ENCODE results near the gene VAMP4.

VAMP4 gene, protein sequence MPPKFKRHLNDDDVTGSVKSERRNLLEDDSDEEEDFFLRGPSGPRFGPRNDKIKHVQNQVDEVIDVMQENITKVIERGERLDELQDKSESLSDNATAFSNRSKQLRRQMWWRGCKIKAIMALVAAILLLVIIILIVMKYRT

DNA sequence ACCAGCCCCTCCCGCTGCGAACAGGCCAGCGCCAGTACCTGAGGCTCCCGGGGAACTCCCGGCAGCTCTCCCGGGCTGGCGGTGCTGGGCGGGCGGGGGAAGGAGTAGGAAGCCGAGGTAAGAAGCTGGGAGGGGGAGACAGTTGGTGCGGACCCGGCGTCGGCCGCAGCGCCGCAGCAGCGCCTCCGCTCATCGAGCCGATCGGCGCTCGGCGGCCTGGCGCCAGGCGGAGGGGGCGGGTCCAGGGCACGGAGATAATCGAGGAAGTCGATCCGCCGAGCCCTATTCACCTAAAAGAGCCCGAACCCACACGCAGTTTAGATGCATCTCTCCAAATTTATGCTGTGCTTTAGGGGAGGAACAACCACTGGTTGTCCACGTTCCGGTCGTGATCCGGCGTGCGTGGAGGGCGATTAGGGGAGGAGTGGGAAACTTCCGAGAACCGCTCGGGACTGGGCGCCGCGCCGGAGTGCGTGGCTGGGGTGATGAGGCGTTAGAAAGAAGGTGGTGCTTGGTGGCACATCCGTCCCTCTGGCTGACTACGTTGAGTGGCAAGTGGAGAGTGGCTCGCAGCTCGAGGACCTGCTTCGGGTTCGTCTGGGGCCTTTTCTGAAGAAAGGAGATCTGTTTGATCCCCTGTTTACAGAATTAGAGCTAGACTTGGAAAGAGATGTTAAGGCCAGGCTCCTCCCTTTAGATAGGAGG is at the start of gene VAMP4:
TSS of gene VAMP4 (minus strand) at position 194 of the 705 bp plus-strand sequence. CDS start 3,651 bp downstream, outside the sequence.
- peak; percentile 84 for DNase-seq

DNA sequence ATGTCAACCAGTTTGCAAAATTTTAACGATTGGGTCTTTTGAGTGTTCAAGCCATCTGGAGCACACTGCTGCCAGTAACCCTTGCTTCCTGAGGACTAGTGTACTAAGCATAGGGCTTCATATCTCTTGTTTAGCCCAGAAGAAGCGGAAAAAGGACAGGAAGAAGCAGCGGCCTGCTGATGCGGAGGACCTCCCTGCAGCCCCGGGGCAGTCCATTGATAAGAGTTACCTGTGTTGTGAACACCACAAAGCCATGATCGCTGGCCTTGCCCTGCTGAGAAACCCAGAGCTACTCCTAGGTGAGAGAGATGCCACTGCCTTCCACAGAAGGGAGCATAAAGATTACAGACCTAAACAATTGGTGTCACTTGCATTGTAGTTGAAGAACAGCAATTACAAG is 48.5 kb upstream of the VAMP4 start:
- no peak for DNase-seq

DNA sequence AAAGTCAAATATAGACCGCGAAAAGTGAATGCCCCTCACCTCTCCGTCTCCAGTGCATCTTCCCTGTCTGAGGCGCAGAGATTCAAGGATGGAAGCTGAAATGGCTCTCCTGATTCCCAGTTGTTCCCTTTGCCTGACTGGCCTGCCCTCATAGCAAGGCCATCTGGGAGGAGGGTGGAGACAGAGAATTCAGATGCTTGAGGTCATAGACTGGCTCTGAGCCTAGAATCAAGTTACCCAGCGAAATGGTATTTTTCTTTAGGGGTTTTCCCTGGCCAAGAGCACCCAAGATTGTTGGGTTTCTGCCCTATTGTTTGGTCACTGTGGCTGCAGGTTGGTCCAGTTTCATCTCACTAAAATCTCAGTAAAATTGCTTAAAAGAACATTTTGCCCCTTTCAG is 46.8 kb upstream of the VAMP4 start:
- no peak for DNase-seq

DNA sequence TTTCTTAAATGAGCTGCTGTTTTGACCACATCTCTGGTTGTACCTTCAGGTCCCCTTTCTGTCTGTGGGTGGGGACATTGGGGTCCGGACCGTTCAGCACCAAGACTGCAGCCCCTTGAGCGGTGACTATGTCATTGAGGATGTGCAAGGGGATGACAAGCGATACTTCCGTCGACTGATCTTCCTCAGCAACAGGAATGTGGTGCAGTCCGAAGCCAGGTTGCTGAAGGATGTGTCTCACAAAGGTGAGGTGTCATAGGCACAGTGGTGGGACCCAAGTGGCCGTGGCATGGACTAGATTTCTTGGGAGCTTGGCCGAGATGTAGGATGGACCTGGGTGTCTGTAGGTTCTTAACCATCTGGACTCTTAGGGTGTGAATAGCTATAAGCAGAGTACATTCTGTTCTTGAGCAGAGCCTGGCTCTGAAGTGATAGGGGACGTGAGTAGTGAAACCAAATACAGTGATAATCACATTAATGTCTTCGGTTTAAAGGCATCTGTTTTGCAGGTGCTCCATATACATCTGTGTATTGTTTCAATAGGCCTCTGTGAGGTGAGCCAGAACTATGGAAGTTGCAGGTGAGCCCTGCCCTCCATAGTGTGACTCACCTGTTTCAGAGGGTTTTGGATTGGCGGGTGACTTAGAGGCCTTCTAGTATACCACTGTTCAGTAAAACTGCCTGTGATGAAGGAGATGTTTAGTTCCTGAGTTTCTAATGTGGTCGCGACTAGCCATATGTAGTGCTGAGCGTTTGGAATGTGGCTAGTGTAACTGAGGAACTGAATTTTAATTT is 46.0 kb upstream of the VAMP4 start:
- DNase-seq = no peak

DNA sequence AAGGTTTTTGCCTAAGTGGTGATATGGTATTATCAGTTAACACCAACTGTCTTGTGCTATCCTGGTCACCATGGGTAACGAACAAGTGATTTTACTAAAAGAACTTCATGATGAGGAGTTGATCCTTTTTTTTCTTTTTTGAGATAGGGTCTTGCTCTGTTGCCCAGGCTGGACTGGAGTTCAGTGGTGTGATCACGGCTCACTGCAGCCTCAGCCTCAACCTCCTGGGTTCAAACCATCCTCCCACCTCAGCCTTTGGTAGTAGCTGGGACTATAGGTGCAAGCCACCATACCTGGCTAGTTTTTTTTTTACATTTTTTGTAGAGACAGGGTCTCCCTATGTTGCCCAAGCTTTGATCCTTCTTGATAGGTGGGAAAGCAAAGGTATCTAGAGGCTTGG is 44.7 kb upstream of the VAMP4 start:
- no peak for DNase-seq

DNA sequence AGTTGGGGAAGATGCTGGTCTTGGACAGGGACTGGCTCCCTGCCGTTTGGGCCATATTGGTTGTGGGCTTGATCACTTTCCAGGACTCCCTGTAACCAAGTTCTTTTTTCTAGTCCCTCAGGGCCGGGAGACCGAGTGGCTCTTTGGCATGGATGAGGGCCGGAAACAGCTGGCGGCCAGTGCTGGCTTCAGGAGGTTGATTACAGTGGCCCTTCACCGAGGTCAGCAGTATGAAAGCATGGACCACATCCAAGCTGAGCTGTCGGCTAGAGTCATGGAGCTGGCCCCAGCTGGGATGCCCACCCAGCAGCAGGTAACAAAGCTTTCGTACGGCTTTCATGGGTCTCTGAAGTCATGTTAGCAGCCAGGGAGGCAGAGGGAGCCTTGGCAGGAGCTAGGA is 43.9 kb upstream of the VAMP4 start:
- no peak for DNase-seq

DNA sequence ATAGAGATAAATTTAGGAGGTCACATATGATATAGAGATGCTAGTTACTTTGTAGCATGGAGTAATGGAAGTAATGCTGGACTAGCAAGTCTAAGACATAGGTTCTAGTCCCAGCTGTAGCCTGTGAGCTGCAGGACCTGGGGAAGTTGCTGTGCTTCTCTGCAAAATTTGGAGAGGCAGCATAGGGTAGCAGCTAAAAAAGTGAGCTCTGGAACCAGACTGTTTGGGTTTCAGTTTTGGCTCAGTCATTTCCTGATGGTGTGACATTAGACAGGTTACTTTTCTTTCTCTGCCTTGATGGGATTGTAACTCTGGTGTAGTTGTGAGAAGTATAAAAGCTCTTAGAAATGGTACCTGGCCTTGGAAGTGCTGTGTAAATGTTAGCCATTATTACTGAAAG is 42.9 kb upstream of the VAMP4 start:
- no peak for DNase-seq

DNA sequence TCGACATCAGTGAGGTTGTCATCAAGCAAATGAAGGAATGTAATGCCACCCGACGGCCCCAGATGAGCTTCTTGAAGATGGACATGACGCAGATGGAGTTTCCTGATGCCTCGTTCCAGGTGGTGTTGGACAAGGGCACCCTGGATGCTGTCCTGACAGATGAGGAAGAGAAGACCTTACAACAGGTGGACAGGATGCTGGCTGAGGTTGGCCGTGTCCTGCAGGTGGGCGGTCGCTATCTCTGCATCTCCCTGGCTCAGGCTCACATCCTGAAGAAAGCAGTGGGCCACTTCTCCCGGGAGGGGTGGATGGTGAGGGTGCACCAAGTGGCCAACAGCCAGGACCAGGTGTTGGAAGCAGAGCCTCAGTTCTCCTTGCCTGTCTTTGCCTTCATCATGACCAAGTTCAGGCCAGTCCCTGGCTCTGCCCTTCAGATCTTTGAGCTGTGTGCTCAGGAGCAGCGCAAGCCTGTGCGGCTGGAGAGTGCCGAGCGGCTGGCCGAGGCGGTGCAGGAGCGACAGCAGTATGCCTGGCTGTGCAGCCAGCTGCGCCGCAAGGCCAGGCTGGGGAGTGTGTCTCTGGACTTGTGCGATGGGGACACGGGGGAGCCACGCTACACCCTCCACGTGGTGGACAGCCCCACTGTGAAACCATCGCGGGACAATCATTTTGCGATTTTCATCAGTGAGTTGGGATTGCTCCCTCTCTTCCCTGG is 42.1 kb upstream of the VAMP4 start:
- no peak for DNase-seq

DNA sequence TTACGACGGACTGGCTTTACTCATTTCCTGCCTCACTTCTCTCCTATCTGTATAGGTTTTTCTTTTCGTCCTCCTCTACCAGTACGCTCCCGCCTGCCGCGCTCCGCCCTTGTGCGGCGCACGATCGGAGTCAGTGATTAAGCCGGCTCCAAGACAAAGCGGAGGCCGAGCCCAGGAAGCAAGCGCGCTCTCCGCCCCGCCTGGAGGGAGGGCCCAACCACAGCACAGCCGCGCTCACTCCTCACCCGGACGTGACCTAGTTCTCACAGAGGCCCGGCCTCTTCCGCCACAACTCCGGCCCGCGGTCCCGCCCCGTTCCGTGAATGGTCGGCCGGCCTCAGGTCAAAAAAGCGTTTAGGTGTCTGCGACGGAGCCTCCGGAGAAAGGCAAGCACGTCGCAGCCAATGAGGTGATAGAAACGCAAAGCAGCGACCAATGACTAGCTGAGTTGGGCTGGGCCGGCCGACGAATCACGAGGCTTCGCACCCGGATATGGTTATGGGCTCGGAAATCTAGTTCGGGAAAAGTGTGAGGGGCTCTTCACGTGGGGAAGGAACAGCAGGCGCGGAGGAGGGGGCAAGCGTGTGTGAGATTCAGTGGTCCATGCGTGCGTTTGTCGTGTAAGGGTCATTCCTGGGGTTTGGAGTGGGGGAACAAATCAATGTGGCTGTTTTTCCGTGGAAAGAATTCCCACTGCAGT is 39.5 kb upstream of the VAMP4 start, which contains the start of gene METTL13:
TSS of gene METTL13 (plus strand) at position 485 of the 700 bp plus-strand sequence. CDS start 308 bp downstream, outside the sequence.
- DNase-seq = peak; percentile 97

DNA sequence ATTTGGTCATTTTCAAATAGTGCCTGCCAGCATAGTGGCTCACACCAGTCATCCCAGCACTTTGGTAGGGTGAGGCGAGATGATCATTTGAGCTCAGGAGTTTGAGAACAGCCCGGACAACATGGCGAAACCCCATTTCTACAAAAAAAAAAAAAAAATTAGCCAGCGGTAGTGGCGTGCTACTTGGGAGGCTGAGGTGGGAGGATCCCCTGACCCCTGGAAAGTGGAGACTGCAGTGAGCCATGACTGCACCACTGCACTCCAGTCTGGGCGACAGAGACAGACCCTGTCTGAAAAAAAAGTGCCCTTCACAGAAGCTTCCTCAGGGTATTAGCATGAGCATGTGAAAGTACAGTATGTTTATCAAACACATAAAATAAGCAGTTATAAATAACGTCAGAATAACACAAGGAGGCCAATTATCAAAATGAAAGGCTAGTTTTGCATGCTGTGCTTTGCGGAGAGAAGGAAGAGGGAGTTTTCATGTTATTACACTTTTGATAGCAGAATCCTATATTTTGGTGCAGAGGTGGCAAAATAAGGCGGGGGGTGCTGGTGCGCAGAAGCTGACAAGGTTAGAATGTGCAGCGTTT is 38.8 kb upstream of the VAMP4 start:
- no peak for DNase-seq

DNA sequence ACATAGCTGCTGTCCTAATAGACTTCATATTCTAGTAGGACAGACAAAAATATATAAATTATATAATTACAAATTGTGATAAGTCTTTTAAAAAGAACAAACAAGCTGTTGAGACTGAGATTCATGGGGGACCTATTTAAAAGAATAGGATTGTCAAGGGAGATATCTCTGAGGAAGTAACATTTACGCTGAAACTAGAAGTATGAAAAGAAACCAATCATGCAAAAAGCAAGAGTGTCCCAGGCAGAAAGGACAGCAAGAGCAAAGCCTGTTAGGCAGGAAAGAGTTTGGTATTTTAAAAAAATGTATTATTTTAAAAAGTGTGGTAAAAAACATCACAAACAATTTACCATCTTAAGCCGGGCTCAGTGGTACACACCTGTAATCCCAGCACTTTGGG is 30.4 kb upstream of the VAMP4 start:
- no peak for DNase-seq

DNA sequence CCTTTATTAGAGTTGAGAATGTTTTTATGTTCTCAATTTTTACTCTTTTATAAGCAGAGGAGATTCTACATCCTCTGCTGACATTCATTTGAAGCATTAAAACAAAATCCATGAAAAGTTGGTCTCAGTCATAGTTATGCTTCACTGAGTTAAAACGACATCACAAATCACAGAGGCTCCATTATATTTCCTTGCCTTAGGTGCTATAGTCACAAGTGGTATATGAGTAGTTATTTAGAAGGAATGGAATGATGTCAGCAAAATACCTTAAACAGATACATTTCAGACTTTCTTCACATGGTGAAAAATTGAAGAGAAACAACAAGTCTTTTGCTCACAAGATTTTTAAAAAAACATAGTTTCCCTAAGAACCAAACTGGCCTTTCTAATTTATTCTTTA is 27.9 kb upstream of the VAMP4 start:
- DNase-seq = no peak

DNA sequence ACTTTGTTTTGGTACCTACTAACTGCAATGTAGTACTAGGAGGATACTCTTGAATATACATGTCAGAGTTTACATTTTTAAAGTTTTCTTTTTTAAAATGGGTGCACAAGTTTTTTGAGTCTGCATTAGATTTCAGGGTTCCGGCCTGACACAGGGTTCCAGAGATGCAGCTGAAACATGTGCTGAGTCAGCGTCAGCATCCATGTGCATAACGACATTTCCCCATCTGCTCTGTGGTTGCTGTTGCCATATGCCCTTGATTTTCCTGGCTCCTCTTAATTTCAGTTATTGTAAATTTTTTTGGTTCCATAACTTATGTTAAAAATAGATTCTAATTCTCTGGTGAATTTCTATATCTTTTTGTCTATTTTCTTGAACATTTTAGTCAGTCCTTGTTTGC is 27.3 kb upstream of the VAMP4 start:
- DNase-seq = no peak

DNA sequence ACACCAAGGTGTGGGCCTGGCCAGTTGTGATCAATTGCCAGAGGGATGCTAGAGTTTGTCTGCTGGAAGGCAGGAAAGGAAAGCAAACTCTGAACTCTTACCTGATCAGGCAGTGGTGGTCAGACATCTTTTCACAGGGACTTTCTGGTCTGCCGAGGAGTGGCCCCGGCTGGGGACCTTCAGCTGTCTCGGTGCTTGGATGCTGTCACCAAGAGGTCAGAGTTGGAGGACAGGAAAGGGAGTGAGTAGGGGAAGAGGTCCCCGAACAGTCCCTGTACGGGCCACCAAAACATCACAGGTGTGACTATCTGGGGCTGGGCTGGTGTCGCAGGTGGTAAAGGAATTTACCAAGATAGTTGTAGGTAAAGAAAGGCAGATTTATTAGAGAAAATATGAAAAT is 21.9 kb upstream of the VAMP4 start:
- DNase-seq = no peak

DNA sequence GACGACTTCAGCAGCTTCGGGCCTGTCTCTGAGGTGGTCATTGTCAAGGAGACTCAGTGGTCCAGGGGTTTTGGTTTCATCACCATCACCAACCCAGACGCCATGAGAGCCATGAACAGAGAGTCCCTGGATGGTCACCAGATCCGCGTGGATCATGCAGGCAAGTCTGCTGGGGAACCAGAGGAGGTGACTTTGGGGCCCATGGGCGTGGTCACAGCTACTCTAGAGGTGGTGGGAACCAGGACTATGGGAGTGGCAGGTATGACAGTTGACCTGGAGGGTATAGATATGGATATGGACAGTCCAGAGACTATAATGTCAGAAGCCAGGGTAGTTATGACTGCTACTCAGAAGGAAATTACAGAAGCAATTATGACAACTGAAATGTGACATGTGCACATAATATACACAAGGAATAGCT is 20.3 kb upstream of the VAMP4 start:
- DNase-seq = no peak

DNA sequence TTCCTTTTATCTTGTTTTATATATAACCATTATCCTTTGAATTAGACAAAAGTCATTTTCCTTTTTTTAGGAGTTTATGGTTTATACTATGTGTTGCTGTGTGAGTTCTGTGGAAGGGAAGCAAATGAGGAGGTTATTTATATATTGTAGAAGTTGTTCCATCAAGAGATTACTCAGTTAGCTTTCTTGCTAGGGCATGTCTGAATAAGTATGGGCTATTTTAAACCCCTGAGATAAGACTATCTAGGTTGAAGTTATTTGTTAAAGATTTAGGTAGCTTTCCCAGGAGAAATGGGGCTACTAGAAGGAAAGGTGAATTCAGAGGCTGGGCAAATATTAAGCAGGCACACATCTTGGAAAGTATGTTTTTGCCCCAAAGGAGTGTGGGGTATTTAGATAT is 16.1 kb upstream of the VAMP4 start:
- no peak for DNase-seq

DNA sequence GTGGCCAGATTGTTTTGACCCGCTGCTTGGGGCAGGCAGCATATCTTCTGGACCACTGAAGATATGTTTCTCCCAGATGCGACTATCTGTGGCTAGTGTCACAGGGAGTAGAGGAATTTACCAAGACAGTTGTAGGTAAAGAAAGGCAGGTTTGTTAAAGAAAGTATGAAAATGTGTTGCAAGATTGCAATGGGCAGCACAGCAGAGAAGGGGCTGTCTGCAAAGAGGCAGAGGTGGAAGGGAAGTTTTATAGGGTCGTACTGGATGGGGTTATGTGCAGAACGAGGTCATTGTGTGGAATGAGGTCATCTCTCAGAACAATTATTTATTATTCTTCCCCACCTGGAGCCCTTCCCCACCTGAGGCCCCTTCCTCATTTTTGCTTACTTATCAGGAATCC is 15.0 kb upstream of the VAMP4 start:
- DNase-seq = no peak

DNA sequence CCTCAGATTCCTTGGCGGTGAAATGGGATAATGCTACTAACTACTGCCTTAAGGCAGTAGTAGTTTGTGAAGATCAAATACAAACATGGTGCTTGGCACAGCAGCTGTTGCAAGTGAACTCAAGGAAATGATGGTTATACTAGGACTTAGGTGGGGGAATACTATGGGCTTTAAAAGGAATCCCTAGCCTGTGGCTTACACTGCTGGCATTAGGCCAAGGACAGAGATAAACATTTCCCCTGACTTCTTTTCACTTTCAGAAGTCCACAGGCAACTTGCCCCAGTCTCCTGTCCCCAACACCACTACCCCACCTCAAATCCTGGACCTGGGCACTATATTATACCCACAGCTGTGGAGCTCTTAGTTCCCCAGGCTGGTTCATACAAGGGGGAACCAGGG is 13.1 kb upstream of the VAMP4 start:
- DNase-seq = no peak

DNA sequence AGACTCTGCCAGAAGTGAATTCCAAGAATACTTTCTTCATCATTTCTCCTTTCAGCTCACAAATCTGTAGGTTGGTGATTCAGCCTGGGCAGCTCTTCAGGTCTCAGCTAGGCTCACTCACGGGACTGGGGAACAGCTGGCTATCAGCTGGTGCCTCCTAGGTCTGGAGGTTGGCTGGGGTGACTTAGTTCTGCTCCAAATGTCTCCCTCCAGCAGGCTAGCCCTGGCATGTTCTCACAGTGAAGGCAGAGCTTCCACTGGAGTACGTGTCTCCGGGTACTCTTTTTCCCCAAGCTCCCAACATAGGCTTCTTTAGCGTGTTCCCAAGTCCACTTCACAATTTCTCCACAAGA is 12.5 kb upstream of the VAMP4 start:
- no peak for DNase-seq

DNA sequence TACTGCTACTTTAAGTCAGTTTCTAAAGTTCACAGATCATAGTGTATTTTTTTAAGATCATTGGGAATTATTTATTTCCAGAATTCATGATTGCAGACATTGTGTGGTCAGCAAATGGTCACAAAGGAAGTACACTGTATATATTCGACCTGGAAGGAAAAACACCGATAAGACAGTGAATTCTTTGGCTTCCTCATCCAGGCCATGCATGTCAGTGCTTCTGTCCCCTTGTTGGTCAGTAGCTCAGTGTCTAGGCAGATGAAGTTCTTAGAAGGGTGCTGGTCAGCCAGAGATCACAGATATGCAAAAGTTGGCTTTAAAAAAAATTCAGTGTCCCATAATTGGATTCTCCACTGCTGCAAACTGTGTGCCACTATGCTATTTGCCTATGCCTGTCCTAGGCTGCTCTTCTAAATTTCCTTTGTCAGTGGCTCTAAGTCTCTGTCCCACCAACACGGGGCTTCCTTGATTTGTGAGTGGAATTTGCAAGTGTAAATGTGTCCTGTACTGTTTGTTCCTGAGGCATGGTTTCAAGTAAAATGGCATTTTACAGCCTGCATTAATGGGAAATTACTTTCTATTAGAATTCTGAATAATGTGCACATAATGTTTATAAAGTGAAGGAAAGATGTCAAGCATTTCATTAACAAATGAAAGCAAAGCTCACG is 12.0 kb upstream of the VAMP4 start:
- DNase-seq = no peak

DNA sequence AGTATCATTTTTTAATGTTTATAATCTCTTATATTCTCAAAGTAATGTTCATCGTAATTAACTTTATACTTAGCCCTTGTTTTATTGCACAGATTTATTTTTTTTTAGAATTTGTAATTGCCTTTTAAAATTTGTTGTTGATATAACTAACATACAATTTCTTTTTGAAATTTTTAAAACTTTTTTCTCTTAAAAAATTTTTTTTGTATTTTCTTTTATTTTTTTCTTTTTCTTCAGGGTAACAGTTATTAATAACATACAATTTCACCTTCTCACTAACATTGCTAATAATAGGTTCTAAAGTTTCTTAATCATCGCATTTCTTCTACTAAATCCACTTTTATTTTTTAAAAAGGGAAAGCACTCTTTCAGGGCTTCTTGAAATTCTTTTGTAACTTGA is 11.3 kb upstream of the VAMP4 start:
- no peak for DNase-seq

DNA sequence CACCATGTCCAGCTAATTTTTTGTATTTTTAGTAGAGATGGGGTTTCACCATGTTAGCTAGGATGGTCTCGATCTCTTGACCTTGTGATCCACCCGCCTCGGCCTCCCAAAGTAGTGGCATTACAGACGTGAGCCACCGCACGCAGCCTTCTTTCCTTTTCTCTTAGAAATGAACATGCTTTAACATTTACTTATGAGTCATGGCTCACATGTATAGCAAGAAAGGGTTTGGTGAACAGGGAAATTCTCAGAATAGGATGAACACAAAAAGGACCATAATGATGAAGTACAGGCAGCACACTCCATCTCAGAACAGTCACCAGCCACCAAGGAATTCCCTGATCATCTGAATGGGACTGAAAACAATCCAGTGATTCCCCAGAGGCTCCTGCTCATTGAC is 9.4 kb upstream of the VAMP4 start:
- no peak for DNase-seq
